Activated naive CD4-positive, alpha-beta T cell treated with anti-CD3 and anti-CD28 coated beads, Interleukin-2, amount 10 ng/mL, durations not matched to agents 5 hours and 36 hours (primary cell): ENCODE data around the gene USP17L11. TPM values are rescaled to one million over a fixed set of nuclear protein-coding genes. Genes with fewer than 3 reads are reported as not detected.

ENCODE experiments used
- total RNA-seq, 2 experiments: library from RNA; stranded (reverse); gene quantifications; one replicate each; pipeline ENCODE4 v1.2.3, GENCODE V29; 2021

Gene USP17L11, protein sequence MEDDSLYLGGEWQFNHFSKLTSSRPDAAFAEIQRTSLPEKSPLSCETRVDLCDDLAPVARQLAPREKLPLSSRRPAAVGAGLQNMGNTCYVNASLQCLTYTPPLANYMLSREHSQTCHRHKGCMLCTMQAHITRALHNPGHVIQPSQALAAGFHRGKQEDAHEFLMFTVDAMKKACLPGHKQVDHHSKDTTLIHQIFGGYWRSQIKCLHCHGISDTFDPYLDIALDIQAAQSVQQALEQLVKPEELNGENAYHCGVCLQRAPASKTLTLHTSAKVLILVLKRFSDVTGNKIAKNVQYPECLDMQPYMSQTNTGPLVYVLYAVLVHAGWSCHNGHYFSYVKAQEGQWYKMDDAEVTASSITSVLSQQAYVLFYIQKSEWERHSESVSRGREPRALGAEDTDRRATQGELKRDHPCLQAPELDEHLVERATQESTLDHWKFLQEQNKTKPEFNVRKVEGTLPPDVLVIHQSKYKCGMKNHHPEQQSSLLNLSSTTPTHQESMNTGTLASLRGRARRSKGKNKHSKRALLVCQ
- total RNA-seq, result not detected

GRCh38 chr4:9215105-9215504, at the start of gene USP17L11:
TSS of gene USP17L11 (plus strand) at chr4:9215405. CDS start at chr4:9215405, 0 bp downstream.

GRCh38 chr4:9169791-9170459, 45.3 kb upstream of the USP17L11 start, which contains the start of gene FAM90A26:
TSS of gene FAM90A26 (plus strand) at chr4:9170409. CDS start at chr4:9173173, 2,764 bp downstream.

GRCh38 chr4:9210357-9210756, 4.8 kb upstream of the USP17L11 start, which contains the start of gene USP17L10:
TSS of gene USP17L10 (plus strand) at chr4:9210657. CDS start at chr4:9210657, 0 bp downstream.

GRCh38 chr4:9219852-9220251, 4.6 kb downstream of the USP17L11 start, which contains the start of gene USP17L12:
TSS of gene USP17L12 (plus strand) at chr4:9220152. CDS start at chr4:9220152, 0 bp downstream.

DNA sequence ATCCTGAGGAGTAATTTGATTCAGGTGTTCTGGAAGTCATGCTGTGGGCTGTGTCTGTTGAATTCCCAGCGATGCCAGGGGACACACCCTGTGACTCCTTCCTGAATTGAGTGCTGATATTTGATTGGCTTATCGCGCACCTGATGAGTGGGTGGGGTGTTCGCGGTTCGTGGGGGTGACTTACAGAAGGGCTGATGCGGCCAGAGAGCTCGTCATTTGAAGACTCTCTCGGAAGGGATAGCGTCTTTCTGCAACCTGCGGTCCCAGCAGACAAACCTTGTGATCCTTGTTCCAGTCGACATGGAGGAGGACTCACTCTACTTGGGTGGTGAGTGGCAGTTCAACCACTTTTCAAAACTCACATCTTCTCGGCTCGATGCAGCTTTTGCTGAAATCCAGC, 9.4 kb downstream of the USP17L11 start, which contains the start of gene USP17L13:
Gene USP17L13 (plus strand): TSS at position 301 of the 400 bp plus-strand sequence. CDS start 0 bp downstream, at position 301.

DNA sequence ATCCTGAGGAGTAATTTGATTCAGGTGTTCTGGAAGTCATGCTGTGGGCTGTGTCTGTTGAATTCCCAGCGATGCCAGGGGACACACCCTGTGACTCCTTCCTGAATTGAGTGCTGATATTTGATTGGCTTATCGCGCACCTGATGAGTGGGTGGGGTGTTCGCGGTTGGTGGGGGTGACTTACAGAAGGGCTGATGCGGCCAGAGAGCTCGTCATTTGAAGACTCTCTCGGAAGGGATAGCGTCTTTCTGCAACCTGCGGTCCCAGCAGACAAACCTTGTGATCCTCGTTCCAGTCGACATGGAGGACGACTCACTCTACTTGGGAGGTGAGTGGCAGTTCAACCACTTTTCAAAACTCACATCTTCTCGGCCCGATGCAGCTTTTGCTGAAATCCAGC, 18.9 kb downstream of the USP17L11 start, which contains the start of gene USP17L15:
Gene USP17L15 (plus strand): TSS at position 301 of the 400 bp plus-strand sequence. CDS start 0 bp downstream, at position 301.

DNA sequence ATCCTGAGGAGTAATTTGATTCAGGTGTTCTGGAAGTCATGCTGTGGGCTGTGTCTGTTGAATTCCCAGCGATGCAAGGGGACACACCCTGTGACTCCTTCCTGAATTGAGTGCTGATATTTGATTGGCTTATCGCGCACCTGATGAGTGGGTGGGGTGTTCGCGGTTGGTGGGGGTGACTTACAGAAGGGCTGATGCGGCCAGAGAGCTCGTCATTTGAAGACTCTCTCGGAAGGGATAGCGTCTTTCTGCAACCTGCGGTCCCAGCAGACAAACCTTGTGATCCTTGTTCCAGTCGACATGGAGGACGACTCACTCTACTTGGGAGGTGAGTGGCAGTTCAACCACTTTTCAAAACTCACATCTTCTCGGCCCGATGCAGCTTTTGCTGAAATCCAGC, 28.4 kb downstream of the USP17L11 start, which contains the start of gene USP17L17:
Gene USP17L17 (plus strand): TSS at position 301 of the 400 bp plus-strand sequence. CDS start 0 bp downstream, at position 301.

GRCh38 chr4:9247953-9248680, 32.9 kb downstream of the USP17L11 start, which contains the start of gene USP17L18:
TSS of gene USP17L18 (plus strand) at chr4:9248630. CDS start at chr4:9248630, 0 bp downstream.

DNA sequence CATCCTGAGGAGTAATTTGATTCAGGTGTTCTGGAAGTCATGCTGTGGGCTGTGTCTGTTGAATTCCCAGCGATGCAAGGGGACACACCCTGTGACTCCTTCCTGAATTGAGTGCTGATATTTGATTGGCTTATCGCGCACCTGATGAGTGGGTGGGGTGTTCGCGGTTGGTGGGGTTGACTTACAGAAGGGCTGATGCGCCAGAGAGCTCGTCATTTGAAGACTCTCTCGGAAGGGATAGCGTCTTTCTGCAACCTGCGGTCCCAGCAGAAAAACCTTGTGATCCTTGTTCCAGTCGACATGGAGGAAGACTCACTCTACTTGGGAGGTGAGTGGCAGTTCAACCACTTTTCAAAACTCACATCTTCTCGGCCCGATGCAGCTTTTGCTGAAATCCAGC, 37.9 kb downstream of the USP17L11 start, which contains the start of gene USP17L19:
Gene USP17L19 (plus strand): TSS at position 301 of the 400 bp plus-strand sequence. CDS start 0 bp downstream, at position 301.

DNA sequence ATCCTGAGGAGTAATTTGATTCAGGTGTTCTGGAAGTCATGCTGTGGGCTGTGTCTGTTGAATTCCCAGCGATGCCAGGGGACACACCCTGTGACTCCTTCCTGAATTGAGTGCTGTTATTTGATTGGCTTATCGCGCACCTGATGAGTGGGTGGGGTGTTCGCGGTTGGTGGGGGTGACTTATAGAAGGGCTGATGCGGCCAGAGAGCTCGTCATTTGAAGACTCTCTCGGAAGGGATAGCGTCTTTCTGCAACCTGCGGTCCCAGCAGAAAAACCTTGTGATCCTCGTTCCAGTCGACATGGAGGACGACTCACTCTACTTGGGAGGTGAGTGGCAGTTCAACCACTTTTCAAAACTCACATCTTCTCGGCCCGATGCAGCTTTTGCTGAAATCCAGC, 42.6 kb downstream of the USP17L11 start, which contains the start of gene USP17L20:
Gene USP17L20 (plus strand): TSS at position 301 of the 400 bp plus-strand sequence. CDS start 0 bp downstream, at position 301.

GRCh38 chr4:9262572-9262971, 47.4 kb downstream of the USP17L11 start, which contains the start of gene USP17L21:
TSS of gene USP17L21 (plus strand) at chr4:9262872. CDS start at chr4:9262872, 0 bp downstream.

Other genes with a start within 250 kb of the USP17L11 start
- not detected for gene FAM90A26, start 45.0 kb upstream of the USP17L11 start, total RNA-seq
- gene USP17L10, start 4.7 kb upstream of the USP17L11 start, total RNA-seq, result not detected
- gene USP17L12, start 4.7 kb downstream of the USP17L11 start, total RNA-seq, result not detected
- not detected for gene USP17L13, start 9.5 kb downstream of the USP17L11 start, total RNA-seq
- gene USP17L15, start 19.0 kb downstream of the USP17L11 start, total RNA-seq, result not detected
- not detected for gene USP17L17, start 28.5 kb downstream of the USP17L11 start, total RNA-seq
- gene USP17L18, start 33.2 kb downstream of the USP17L11 start, total RNA-seq, result not detected
- gene USP17L19, start 38.0 kb downstream of the USP17L11 start, total RNA-seq, result not detected
- not detected for gene USP17L20, start 42.7 kb downstream of the USP17L11 start, total RNA-seq
- gene USP17L21, start 47.5 kb downstream of the USP17L11 start, total RNA-seq, result not detected
- gene USP17L22, start 52.2 kb downstream of the USP17L11 start, total RNA-seq, result not detected
- gene USP17L24, start 109.8 kb downstream of the USP17L11 start, total RNA-seq, result not detected
- gene USP17L25, start 114.5 kb downstream of the USP17L11 start, total RNA-seq, result not detected
- gene USP17L26, start 119.3 kb downstream of the USP17L11 start, total RNA-seq, result not detected
- not detected for gene USP17L5, start 124.0 kb downstream of the USP17L11 start, total RNA-seq
- not detected for gene USP17L27, start 128.7 kb downstream of the USP17L11 start, total RNA-seq
- not detected for gene USP17L28, start 133.5 kb downstream of the USP17L11 start, total RNA-seq
- not detected for gene USP17L29, start 138.2 kb downstream of the USP17L11 start, total RNA-seq
- not detected for gene USP17L30, start 147.7 kb downstream of the USP17L11 start, total RNA-seq
- not detected for gene DEFB131A, start 229.0 kb downstream of the USP17L11 start, total RNA-seq